ENCODE data around the gene ANGPTL2. TPM values are rescaled to one million over a fixed set of nuclear protein-coding genes. Genes with fewer than 3 reads are reported as not detected.

ANGPTL2 gene
- total and polyA plus RNA-seq, 4 donors, result 0.93 to 3.2 (median 1.9) TPM

DNA sequence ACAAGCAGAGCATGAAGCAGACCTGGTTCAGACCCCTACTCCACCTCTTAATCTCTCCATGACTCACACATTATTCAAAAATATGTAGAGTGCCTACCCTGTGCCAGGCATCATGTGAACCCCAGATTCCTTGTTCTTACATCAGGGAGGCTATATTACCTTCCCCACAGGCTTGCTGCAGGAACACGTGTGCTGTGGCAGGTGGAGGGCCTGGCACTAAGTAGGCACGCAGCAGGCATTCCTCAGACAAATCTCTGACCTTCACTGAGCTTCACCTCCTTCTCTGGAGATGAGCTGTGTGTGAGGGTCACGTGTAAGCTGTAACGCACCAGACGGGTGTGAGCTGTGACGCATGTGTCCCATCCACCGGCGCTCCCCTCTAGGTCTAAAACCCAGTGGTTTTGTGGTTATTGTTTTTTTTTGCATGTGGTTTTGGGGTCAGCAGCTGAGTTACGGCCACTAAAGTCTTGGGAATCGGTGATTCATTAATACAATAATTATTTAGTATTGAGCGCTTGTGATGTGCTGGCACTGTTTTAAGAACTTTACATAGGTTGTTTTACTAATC is 30.3 kb downstream of the ANGPTL2 start:
- H3K36me3 ChIP-seq (ENCODE audit: control insufficient read depth in 4 of 4, insufficient read depth in 3 of 4, low read depth in 1 of 4, low read length in 3 of 4), result no peaks in the 10 kb centered on the region
- TF ChIP-seq, protein P1, sequence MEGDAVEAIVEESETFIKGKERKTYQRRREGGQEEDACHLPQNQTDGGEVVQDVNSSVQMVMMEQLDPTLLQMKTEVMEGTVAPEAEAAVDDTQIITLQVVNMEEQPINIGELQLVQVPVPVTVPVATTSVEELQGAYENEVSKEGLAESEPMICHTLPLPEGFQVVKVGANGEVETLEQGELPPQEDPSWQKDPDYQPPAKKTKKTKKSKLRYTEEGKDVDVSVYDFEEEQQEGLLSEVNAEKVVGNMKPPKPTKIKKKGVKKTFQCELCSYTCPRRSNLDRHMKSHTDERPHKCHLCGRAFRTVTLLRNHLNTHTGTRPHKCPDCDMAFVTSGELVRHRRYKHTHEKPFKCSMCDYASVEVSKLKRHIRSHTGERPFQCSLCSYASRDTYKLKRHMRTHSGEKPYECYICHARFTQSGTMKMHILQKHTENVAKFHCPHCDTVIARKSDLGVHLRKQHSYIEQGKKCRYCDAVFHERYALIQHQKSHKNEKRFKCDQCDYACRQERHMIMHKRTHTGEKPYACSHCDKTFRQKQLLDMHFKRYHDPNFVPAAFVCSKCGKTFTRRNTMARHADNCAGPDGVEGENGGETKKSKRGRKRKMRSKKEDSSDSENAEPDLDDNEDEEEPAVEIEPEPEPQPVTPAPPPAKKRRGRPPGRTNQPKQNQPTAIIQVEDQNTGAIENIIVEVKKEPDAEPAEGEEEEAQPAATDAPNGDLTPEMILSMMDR (IDR thresholded peaks at IDR 0.05; ENCODE audit: low read depth, low read length, missing input control), result no peak
- TF ChIP-seq JUND (IDR thresholded peaks at IDR 0.05) (no peak), YY1 (IDR thresholded peaks at IDR 0.05) (no peak), SP1 (IDR thresholded peaks at IDR 0.05) (no peak), FOXA2 (IDR thresholded peaks at IDR 0.05) (no peak), NR2F2 (IDR thresholded peaks at IDR 0.05) (no peak), RXRA (IDR thresholded peaks at IDR 0.05) (no peak), RAD21 (IDR thresholded peaks at IDR 0.05) (no peak)

DNA sequence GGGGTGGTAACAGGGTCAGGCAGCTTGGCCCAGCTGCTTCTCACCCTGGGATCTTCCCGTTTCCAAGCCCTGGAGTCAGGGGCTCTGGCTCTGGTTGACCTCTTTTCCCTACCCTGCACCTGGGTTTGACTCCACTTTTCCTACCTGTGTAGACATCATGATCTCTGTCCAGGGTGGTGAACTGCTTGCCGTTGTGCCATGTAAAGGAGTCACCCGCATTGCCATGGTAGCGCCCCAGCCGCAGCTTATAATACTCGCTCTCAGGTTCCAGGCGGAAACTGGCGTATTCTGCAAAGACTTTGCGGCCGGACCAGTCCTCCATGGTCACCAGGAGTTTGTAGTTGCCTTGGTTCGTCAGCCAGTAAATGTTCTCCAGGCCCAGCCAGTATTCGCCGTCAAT is 30.9 kb downstream of the ANGPTL2 start:
- no peak for TF ChIP-seq YY1 (IDR thresholded peaks at IDR 0.05)
- TF ChIP-seq, protein P1 (IDR thresholded peaks at IDR 0.05; ENCODE audit: low read depth, low read length, missing input control), result no peak
- H3K9ac ChIP-seq (ENCODE audit: low read depth in 1 of 2, low read length in 2 of 2), result no peak overlapping the region
- no peak overlapping the region for H3K27ac ChIP-seq (ENCODE audit: low read depth in 1 of 2, low read length in 2 of 2)
- no peak for DNase-seq (ENCODE audit: low spot score)
- H3K27me3 ChIP-seq (ENCODE audit: control insufficient read depth in 4 of 4, insufficient read depth in 4 of 4, low read length in 3 of 4), result no peaks in the 10 kb centered on the region
- H3K4me3 ChIP-seq (ENCODE audit: low read depth in 1 of 3, low read length in 3 of 3), result no peak overlapping the region
- H3K9me3 ChIP-seq (ENCODE audit: control insufficient read depth in 4 of 4, low read length in 3 of 4), result no peaks in the 10 kb centered on the region
- 93% methylated on average over 13 of the region's 13 CpGs for WGBS
- no peaks in the 10 kb centered on the region for H3K4me1 ChIP-seq (ENCODE audit: control insufficient read depth in 4 of 4, insufficient read depth in 4 of 4, low read length in 3 of 4)
- H3K36me3 ChIP-seq (ENCODE audit: control insufficient read depth in 4 of 4, insufficient read depth in 3 of 4, low read depth in 1 of 4, low read length in 3 of 4), result no peaks in the 10 kb centered on the region

More for the DNA sequence above, 30.3 kb downstream of the ANGPTL2 start:
- Histone ChIP-seq H3K27ac (ENCODE audit: low read depth in 1 of 2, low read length in 2 of 2) (no peak overlapping the region), H3K4me1 (ENCODE audit: control insufficient read depth in 4 of 4, insufficient read depth in 4 of 4, low read length in 3 of 4) (no peaks in the 10 kb centered on the region), H3K4me3 (ENCODE audit: low read depth in 1 of 3, low read length in 3 of 3) (no peak overlapping the region), H3K9me3 (ENCODE audit: control insufficient read depth in 4 of 4, low read length in 3 of 4) (no peaks in the 10 kb centered on the region), H3K27me3 (ENCODE audit: control insufficient read depth in 4 of 4, insufficient read depth in 4 of 4, low read length in 3 of 4) (no peaks in the 10 kb centered on the region), H3K9ac (ENCODE audit: low read depth in 1 of 2, low read length in 2 of 2) (no peak overlapping the region)
- 86% methylated on average over 11 of the region's 11 CpGs for WGBS
- no peak for DNase-seq (ENCODE audit: low spot score)

DNA sequence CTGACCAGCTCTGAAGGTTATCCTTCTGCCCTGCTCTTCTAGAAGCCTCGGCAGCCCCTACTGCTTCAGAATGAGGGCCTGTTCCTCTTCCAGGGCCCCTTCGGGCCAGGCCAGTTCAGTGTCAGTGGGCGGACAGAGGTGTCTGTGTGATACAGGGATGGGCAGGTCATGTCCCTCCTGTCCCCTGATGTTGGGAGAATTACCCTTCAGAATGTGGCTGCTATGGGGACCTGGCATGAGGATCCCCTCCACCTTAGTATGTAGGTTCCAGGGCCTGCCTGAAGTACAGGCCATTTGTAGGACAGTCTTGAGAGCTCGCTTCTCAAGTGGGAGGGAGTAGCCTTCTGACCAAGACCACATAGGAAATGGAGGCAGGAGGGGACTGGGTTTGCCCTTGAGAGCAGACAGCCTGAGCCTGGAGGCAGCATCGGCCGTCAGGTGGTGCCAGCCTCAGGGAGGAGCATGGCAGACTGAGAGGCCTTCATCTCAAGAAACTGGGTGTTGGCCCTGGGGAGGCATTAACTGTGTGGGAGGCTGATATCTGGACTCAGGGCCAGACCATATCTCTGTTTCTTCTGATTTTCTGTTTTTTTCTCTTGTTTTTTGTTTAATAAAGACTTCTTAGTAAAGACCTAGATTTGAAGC is 32.0 kb downstream of the ANGPTL2 start:
- TF ChIP-seq, protein P2, sequence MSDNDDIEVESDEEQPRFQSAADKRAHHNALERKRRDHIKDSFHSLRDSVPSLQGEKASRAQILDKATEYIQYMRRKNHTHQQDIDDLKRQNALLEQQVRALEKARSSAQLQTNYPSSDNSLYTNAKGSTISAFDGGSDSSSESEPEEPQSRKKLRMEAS (IDR thresholded peaks at IDR 0.05), result no peak
- no peak for TF ChIP-seq RAD21 (IDR thresholded peaks at IDR 0.05)
- no peak for TF ChIP-seq RXRA (IDR thresholded peaks at IDR 0.05)
- no peak for TF ChIP-seq JUND (IDR thresholded peaks at IDR 0.05)
- no peak for TF ChIP-seq EGR1 (IDR thresholded peaks at IDR 0.05; ENCODE audit: low read depth in 2 of 2)
- TF ChIP-seq YY1 (IDR thresholded peaks at IDR 0.05), result no peak
- TF ChIP-seq NR2F2 (IDR thresholded peaks at IDR 0.05), result no peak
- Histone ChIP-seq H3K4me1 (ENCODE audit: control insufficient read depth in 4 of 4, insufficient read depth in 4 of 4, low read length in 3 of 4) (no peaks in the 10 kb centered on the region), H3K9ac (ENCODE audit: low read depth in 1 of 2, low read length in 2 of 2) (no peak overlapping the region), H3K9me3 (ENCODE audit: control insufficient read depth in 4 of 4, low read length in 3 of 4) (no peaks in the 10 kb centered on the region), H3K27ac (ENCODE audit: low read depth in 1 of 2, low read length in 2 of 2) (no peak overlapping the region), H3K4me3 (ENCODE audit: low read depth in 1 of 3, low read length in 3 of 3) (no peak overlapping the region), H3K27me3 (ENCODE audit: control insufficient read depth in 4 of 4, insufficient read depth in 4 of 4, low read length in 3 of 4) (no peaks in the 10 kb centered on the region), H3K36me3 (ENCODE audit: control insufficient read depth in 4 of 4, insufficient read depth in 3 of 4, low read depth in 1 of 4, low read length in 3 of 4) (no peaks in the 10 kb centered on the region)
- DNase-seq (ENCODE audit: low spot score), result no peak
- 94% methylated on average over 6 of the region's 6 CpGs for WGBS
